ENCODE data around the gene SOD1.
A peak's percentile ranks its signal among the peaks of the same experiment; 100 is the strongest.

SOD1 gene

DNA sequence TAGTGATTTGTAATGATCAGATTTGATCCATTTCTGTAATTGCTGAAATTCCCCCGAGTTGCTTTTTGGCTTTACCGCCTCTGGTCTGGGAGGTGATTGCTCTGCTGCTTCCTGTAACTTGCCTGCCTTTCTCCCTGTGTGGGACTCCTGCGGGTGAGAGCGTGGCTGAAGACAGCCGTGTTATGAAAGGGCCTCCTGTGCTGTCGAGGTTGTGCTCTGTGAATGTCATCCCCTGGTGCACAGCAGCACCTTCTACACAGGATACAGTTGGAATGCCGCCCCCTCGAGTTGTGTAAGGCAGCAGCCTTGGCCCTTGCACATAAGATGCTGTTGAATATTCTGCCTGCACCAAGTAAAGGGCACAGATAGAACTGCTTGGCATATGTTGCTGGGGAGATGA lies 5.9 kb downstream of the SOD1 start:
- ChIA-PET POLR2A (no interaction called here), CTCF (no interaction called here)
- H3K36me3 ChIP-seq (ENCODE audit: control insufficient read depth in 2 of 2, insufficient read depth in 1 of 2, low read length in 2 of 2): peaks cover 45 to 69% of the 10 kb centered on the region in 2 experiments
- H3K9me3 ChIP-seq (ENCODE audit: control insufficient read depth, insufficient read depth, low read depth, low read length): no peaks in the 10 kb centered on the region
- H3K27ac ChIP-seq (ENCODE audit: extremely low read depth, low read depth, low read length): no peak overlapping the region
- TF ChIP-seq ZNF473 (tag by site-specific recombination; IDR thresholded peaks at IDR 0.05): no peak
- TF ChIP-seq ZNF274 (IDR thresholded peaks at IDR 0.05; ENCODE audit: low read length): no peak
- TF ChIP-seq ZNF274 (tag by site-specific recombination; IDR thresholded peaks at IDR 0.05; ENCODE audit: borderline replicate concordance): no peak
- no peak for TF ChIP-seq GLI4 (tag by site-specific recombination; IDR thresholded peaks at IDR 0.05)
- peak; percentile 99 for TF ChIP-seq ZNF600 (tag by site-specific recombination; IDR thresholded peaks at IDR 0.05)
- TF ChIP-seq ZNF660 (tag by site-specific recombination; IDR thresholded peaks at IDR 0.05): 0 out of 2 replicates have a peak, but pooled peaks have one; percentile 3
- TF ChIP-seq KLF1 (tag by site-specific recombination; IDR thresholded peaks at IDR 0.05): no peak
- TF ChIP-seq, protein P1, sequence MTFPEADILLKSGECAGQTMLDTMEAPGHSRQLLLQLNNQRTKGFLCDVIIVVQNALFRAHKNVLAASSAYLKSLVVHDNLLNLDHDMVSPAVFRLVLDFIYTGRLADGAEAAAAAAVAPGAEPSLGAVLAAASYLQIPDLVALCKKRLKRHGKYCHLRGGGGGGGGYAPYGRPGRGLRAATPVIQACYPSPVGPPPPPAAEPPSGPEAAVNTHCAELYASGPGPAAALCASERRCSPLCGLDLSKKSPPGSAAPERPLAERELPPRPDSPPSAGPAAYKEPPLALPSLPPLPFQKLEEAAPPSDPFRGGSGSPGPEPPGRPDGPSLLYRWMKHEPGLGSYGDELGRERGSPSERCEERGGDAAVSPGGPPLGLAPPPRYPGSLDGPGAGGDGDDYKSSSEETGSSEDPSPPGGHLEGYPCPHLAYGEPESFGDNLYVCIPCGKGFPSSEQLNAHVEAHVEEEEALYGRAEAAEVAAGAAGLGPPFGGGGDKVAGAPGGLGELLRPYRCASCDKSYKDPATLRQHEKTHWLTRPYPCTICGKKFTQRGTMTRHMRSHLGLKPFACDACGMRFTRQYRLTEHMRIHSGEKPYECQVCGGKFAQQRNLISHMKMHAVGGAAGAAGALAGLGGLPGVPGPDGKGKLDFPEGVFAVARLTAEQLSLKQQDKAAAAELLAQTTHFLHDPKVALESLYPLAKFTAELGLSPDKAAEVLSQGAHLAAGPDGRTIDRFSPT (tag by site-specific recombination; IDR thresholded peaks at IDR 0.05): no peak
- peak; percentile 52; the same call in 1 of the 2 replicates for TF ChIP-seq MZF1 (tag by site-specific recombination; IDR thresholded peaks at IDR 0.05; ENCODE audit: borderline replicate concordance)
- TF ChIP-seq GFI1B (tag by site-specific recombination; IDR thresholded peaks at IDR 0.05): no peak
- TF ChIP-seq, protein P2, sequence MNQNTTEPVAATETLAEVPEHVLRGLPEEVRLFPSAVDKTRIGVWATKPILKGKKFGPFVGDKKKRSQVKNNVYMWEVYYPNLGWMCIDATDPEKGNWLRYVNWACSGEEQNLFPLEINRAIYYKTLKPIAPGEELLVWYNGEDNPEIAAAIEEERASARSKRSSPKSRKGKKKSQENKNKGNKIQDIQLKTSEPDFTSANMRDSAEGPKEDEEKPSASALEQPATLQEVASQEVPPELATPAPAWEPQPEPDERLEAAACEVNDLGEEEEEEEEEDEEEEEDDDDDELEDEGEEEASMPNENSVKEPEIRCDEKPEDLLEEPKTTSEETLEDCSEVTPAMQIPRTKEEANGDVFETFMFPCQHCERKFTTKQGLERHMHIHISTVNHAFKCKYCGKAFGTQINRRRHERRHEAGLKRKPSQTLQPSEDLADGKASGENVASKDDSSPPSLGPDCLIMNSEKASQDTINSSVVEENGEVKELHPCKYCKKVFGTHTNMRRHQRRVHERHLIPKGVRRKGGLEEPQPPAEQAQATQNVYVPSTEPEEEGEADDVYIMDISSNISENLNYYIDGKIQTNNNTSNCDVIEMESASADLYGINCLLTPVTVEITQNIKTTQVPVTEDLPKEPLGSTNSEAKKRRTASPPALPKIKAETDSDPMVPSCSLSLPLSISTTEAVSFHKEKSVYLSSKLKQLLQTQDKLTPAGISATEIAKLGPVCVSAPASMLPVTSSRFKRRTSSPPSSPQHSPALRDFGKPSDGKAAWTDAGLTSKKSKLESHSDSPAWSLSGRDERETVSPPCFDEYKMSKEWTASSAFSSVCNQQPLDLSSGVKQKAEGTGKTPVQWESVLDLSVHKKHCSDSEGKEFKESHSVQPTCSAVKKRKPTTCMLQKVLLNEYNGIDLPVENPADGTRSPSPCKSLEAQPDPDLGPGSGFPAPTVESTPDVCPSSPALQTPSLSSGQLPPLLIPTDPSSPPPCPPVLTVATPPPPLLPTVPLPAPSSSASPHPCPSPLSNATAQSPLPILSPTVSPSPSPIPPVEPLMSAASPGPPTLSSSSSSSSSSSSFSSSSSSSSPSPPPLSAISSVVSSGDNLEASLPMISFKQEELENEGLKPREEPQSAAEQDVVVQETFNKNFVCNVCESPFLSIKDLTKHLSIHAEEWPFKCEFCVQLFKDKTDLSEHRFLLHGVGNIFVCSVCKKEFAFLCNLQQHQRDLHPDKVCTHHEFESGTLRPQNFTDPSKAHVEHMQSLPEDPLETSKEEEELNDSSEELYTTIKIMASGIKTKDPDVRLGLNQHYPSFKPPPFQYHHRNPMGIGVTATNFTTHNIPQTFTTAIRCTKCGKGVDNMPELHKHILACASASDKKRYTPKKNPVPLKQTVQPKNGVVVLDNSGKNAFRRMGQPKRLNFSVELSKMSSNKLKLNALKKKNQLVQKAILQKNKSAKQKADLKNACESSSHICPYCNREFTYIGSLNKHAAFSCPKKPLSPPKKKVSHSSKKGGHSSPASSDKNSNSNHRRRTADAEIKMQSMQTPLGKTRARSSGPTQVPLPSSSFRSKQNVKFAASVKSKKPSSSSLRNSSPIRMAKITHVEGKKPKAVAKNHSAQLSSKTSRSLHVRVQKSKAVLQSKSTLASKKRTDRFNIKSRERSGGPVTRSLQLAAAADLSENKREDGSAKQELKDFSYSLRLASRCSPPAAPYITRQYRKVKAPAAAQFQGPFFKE (tag by site-specific recombination; IDR thresholded peaks at IDR 0.05; ENCODE audit: borderline replicate concordance): no peak
- peak; percentile 65 for TF ChIP-seq ZIC2 (tag by site-specific recombination; IDR thresholded peaks at IDR 0.05)
- TF ChIP-seq, protein P3, sequence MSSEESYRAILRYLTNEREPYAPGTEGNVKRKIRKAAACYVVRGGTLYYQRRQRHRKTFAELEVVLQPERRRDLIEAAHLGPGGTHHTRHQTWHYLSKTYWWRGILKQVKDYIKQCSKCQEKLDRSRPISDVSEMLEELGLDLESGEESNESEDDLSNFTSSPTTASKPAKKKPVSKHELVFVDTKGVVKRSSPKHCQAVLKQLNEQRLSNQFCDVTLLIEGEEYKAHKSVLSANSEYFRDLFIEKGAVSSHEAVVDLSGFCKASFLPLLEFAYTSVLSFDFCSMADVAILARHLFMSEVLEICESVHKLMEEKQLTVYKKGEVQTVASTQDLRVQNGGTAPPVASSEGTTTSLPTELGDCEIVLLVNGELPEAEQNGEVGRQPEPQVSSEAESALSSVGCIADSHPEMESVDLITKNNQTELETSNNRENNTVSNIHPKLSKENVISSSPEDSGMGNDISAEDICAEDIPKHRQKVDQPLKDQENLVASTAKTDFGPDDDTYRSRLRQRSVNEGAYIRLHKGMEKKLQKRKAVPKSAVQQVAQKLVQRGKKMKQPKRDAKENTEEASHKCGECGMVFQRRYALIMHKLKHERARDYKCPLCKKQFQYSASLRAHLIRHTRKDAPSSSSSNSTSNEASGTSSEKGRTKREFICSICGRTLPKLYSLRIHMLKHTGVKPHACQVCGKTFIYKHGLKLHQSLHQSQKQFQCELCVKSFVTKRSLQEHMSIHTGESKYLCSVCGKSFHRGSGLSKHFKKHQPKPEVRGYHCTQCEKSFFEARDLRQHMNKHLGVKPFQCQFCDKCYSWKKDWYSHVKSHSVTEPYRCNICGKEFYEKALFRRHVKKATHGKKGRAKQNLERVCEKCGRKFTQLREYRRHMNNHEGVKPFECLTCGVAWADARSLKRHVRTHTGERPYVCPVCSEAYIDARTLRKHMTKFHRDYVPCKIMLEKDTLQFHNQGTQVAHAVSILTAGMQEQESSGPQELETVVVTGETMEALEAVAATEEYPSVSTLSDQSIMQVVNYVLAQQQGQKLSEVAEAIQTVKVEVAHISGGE (tag by site-specific recombination; conservative IDR thresholded peaks at IDR 0.05; ENCODE audit: low read depth): peak; percentile 93
- TF ChIP-seq ZNF776 (tag by site-specific recombination; IDR thresholded peaks at IDR 0.05; ENCODE audit: borderline replicate concordance): no peak
- no peak for TF ChIP-seq ZSCAN23 (tag by site-specific recombination; IDR thresholded peaks at IDR 0.05)
- 0 out of 2 replicates have a peak, but pooled peaks have one; percentile 25 for TF ChIP-seq ZNF341 (tag by site-specific recombination; IDR thresholded peaks at IDR 0.05; ENCODE audit: low read depth)
- peak; percentile 77 for TF ChIP-seq GLIS1 (tag by site-specific recombination; IDR thresholded peaks at IDR 0.05)
- no peak for TF ChIP-seq PRDM1 (tag by site-specific recombination; IDR thresholded peaks at IDR 0.05)
- TF ChIP-seq ZNF561 (tag by site-specific recombination; IDR thresholded peaks at IDR 0.05; ENCODE audit: borderline replicate concordance): no peak
- peak; percentile 47; the same call in 1 of the 2 replicates for TF ChIP-seq ZBTB17 (tag by site-specific recombination; IDR thresholded peaks at IDR 0.05)
- TF ChIP-seq MEIS1 (CRISPR knock-in tag; IDR thresholded peaks at IDR 0.05; ENCODE audit: borderline replicate concordance): no peak
- no peak overlapping the region for H3K4me3 ChIP-seq (ENCODE audit: low read depth, low read length)
- H3K4me1 ChIP-seq (ENCODE audit: control insufficient read depth, insufficient read depth, low read length): 0 out of 2 replicates have a peak, but pooled peaks cover 6% of the 10 kb centered on the region

All from HEK293 (cell line).